ENCODE results near the gene RPS6KC1. TPM values are rescaled to one million over a fixed set of nuclear protein-coding genes. Genes with fewer than 3 reads are reported as not detected.

Gene RPS6KC1
- total RNA-seq, 1 experiment from 2014 or later, result 16.4 TPM

DNA sequence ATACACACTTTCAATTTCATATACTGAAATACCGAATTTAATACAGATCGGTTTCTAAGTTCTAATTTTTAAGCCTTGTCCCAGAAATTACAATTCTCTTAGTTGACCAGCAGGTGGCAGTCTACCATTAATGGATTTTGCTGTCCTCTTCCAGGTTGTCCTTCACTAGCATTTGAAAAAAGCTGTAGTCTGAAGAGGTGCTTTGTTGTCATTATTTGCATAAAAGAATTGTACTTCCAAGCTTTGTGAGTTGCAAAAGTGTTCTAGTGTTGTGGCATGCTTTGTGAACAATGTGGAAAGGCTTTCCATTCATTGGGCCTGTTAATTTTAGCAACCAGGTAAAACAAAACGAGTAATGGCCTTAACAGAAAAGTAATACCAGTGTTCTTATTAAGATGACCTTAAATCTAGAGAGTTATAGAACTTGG is 193.6 kb downstream of the RPS6KC1 start:
- no peaks in the 10 kb centered on the region for H3K79me2 ChIP-seq (ENCODE audit: low read depth)
- H2AFZ ChIP-seq, result no peak overlapping the region
- ChIA-PET POLR2A (ENCODE audit: unreplicated experiment) (no interaction called here), CTCF (interaction anchor here (0.5 to 0.7 kb wide), 3 partner anchors 11 to 1087 kb away, joined by 3 to 7 read pairs (median 4); no protein-coding TSS in a partner anchor)
- H3K4me2 ChIP-seq, result no peak overlapping the region
- intact Hi-C loops (cut with micrococcal nuclease; ENCODE audit: unreplicated experiment), result loop anchor here (1.0 to 10.0 kb wide), 5 partner anchors 122 to 1080 kb away; no protein-coding TSS in a partner anchor
- no peak for TF ChIP-seq EZH2 (IDR thresholded peaks at IDR 0.05; ENCODE audit: low read depth)
- TF ChIP-seq, protein P1, sequence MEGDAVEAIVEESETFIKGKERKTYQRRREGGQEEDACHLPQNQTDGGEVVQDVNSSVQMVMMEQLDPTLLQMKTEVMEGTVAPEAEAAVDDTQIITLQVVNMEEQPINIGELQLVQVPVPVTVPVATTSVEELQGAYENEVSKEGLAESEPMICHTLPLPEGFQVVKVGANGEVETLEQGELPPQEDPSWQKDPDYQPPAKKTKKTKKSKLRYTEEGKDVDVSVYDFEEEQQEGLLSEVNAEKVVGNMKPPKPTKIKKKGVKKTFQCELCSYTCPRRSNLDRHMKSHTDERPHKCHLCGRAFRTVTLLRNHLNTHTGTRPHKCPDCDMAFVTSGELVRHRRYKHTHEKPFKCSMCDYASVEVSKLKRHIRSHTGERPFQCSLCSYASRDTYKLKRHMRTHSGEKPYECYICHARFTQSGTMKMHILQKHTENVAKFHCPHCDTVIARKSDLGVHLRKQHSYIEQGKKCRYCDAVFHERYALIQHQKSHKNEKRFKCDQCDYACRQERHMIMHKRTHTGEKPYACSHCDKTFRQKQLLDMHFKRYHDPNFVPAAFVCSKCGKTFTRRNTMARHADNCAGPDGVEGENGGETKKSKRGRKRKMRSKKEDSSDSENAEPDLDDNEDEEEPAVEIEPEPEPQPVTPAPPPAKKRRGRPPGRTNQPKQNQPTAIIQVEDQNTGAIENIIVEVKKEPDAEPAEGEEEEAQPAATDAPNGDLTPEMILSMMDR (conservative IDR thresholded peaks at IDR 0.05), result peak; percentile 93
- H3K27ac ChIP-seq, result no peak overlapping the region
- BruUV-seq (replicated peaks), result no TSS peak
- H3K4me3 ChIP-seq, result no peak overlapping the region
- H3K9me3 ChIP-seq (ENCODE audit: insufficient read depth, low read depth), result no peaks in the 10 kb centered on the region
- peak in 1 of 2 experiments; percentile 11 for DNase-seq
- H3K4me1 ChIP-seq (replicated peaks; ENCODE audit: insufficient read depth), result no peaks in the 10 kb centered on the region
- H3K36me3 ChIP-seq (ENCODE audit: low read depth), result no peaks in the 10 kb centered on the region
- H4K20me1 ChIP-seq (ENCODE audit: insufficient read depth), result no peaks in the 10 kb centered on the region
- H3K9me2 ChIP-seq (ENCODE audit: insufficient read depth), result no peaks in the 10 kb centered on the region
- H3K27me3 ChIP-seq (ENCODE audit: insufficient read depth, low read depth), result no peaks in the 10 kb centered on the region
- H3F3A ChIP-seq (ENCODE audit: insufficient read depth, low read depth), result no peaks in the 10 kb centered on the region

DNA sequence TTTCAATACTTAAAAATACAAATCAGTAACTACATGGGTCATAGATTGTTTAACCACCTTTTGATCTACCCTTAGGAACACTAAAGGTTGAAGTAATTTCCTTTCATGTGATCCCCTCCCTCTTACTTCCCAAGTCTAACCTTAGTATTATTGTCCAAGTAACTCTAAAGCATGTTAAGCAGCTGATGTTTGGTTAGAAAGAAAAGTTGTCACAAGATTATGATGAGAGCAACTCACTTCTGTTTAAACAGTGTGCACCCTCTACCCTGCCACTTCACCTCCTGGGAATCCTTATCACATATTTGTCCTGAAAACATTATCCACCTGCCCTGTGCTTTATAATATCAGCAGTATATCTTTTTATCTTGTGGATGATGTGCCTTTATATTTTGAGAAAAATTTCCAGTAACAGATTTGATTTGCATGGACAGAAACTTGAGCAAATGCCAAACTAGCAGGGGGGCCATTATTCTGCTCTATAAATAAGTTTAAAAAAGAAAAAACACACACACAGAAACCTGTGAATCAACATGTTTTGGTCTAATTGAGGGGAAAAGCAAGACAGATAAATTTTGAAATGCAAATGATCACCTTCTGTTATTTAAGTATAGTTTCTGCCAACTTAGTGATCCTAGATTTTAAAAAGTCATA is 194.3 kb downstream of the RPS6KC1 start:
- H3K79me2 ChIP-seq (ENCODE audit: low read depth), result no peaks in the 10 kb centered on the region
- no peaks in the 10 kb centered on the region for H3K4me1 ChIP-seq (replicated peaks; ENCODE audit: insufficient read depth)
- CTCF ChIA-PET, result interaction anchor here (0.5 to 0.7 kb wide), 3 partner anchors 11 to 1087 kb away, joined by 3 to 7 read pairs (median 4); no protein-coding TSS in a partner anchor
- no peaks in the 10 kb centered on the region for H4K20me1 ChIP-seq (ENCODE audit: insufficient read depth)
- H3K4me3 ChIP-seq, result no peak overlapping the region
- no peaks in the 10 kb centered on the region for H3F3A ChIP-seq (ENCODE audit: insufficient read depth, low read depth)
- H2AFZ ChIP-seq, result no peak overlapping the region
- no peak for DNase-seq
- H3K9me3 ChIP-seq (ENCODE audit: insufficient read depth, low read depth), result no peaks in the 10 kb centered on the region
- H3K4me2 ChIP-seq, result no peak overlapping the region
- no peaks in the 10 kb centered on the region for H3K9me2 ChIP-seq (ENCODE audit: insufficient read depth)
- intact Hi-C loops (cut with micrococcal nuclease; ENCODE audit: unreplicated experiment), result loop anchor here (10.0 kb wide), 3 partner anchors 129 to 1079 kb away; no protein-coding TSS in a partner anchor
- POLR2A ChIA-PET (ENCODE audit: unreplicated experiment), result no interaction called here
- H3K36me3 ChIP-seq (ENCODE audit: low read depth), result no peaks in the 10 kb centered on the region
- no peaks in the 10 kb centered on the region for H3K27me3 ChIP-seq (ENCODE audit: insufficient read depth, low read depth)
- no peak for TF ChIP-seq EZH2 (IDR thresholded peaks at IDR 0.05; ENCODE audit: low read depth)
- TF ChIP-seq, protein P1 (conservative IDR thresholded peaks at IDR 0.05), result no peak
- H3K27ac ChIP-seq, result no peak overlapping the region
- BruUV-seq (replicated peaks), result no TSS peak

DNA sequence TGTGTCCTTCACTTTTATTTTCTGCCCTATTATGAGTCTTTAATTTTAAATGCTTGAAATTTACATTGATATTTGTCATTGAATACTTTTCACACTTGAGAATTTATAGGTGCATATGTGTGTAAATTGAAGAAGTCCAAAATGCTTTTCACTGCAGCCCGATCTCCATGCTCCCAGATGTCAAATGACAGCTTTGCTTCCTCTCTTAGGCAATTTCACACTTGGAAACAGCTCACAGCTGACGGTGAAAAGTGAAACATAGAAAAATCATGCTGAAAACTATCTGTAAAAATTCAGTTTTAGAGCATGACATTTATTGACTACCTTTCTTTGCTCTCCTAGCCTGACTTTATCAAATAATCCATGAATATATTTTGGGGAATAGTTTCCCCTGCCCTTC is 196.0 kb downstream of the RPS6KC1 start:
- H2AFZ ChIP-seq, result no peak overlapping the region
- H3F3A ChIP-seq (ENCODE audit: insufficient read depth, low read depth), result no peaks in the 10 kb centered on the region
- H3K27me3 ChIP-seq (ENCODE audit: insufficient read depth, low read depth), result no peaks in the 10 kb centered on the region
- no peak overlapping the region for H3K27ac ChIP-seq
- DNase-seq, result no peak
- ChIA-PET POLR2A (ENCODE audit: unreplicated experiment) (no interaction called here), CTCF (no interaction called here)
- intact Hi-C loops (cut with micrococcal nuclease; ENCODE audit: unreplicated experiment), result loop anchor here (10.0 kb wide), 3 partner anchors 128 to 1078 kb away; no protein-coding TSS in a partner anchor
- H3K4me2 ChIP-seq, result no peak overlapping the region
- no peaks in the 10 kb centered on the region for H3K36me3 ChIP-seq (ENCODE audit: low read depth)
- no peak overlapping the region for H3K4me3 ChIP-seq
- no peaks in the 10 kb centered on the region for H4K20me1 ChIP-seq (ENCODE audit: insufficient read depth)
- H3K79me2 ChIP-seq (ENCODE audit: low read depth), result no peaks in the 10 kb centered on the region
- H3K4me1 ChIP-seq (replicated peaks; ENCODE audit: insufficient read depth), result no peaks in the 10 kb centered on the region
- TF ChIP-seq, protein P1 (conservative IDR thresholded peaks at IDR 0.05), result no peak
- no peak for TF ChIP-seq EZH2 (IDR thresholded peaks at IDR 0.05; ENCODE audit: low read depth)
- BruUV-seq (replicated peaks), result no TSS peak
- no peaks in the 10 kb centered on the region for H3K9me2 ChIP-seq (ENCODE audit: insufficient read depth)
- no peaks in the 10 kb centered on the region for H3K9me3 ChIP-seq (ENCODE audit: insufficient read depth, low read depth)

Measured in PC-9 (cell line).